A549 (cell line): ENCODE results near the gene ZNF280C. TPM values are rescaled to one million over a fixed set of nuclear protein-coding genes. Genes with fewer than 3 reads are reported as not detected.

Experiments used
- ATAC-seq, 2 experiments: fragments of 200-7000 bp in 1 of 2; fragments of >200 bp in 1 of 2; cut with Nextera tagmentation in 1 of 2; cut with Tn5 transposase in 1 of 2; 3 replicates each; pipeline versions ENCODE4 v1.8.0 to v1.9.1; 2018 to 2020; ENCODE audit warnings: mild to moderate bottlenecking in 1 of 2, moderate library complexity in 1 of 2
- CTCF ChIA-PET: fragments of 300-600 bp; sonication (Branson Sonifier 250); formaldehyde crosslinking; extraction: SDS; loops from one replicate; lab custom pipeline; 2021; ENCODE audit warnings: antibody characterized with exemption, inconsistent platforms; lab: Yijun Ruan, JAX
- POLR2A ChIA-PET: fragments of 350-600 bp; formaldehyde crosslinking; extraction: SDS; loops from one replicate; lab custom pipeline; 2021; ENCODE audit warnings: antibody characterized with exemption, inconsistent platforms; lab: Yijun Ruan, JAX
- DNase-seq, 2 experiments: peaks; one replicate each; pipeline versions ENCODE4 v3.0.0 to v3.0.0-alpha.2; 2011 to 2016; ENCODE audit warnings: low read depth in 1 of 2, low spot score in 1 of 2
- FAIRE-seq: peaks from 2 replicates; lab custom pipeline; 2011; peaks lifted over from hg19 to GRCh38; lab: Jason Lieb, UNC
- H3K27ac ChIP-seq, 2 experiments: fragments of >200 bp; sonication (Bioruptor Twin); formaldehyde crosslinking; 3 replicates each; pipeline ENCODE4 v1.5.1; 2016 to 2017
- H3K4me1 ChIP-seq: fragments of >200 bp; sonication (Bioruptor Twin); formaldehyde crosslinking; 3 replicates; pipeline ENCODE4 v1.6.1; 2016
- H3K4me2 ChIP-seq: fragments of >200 bp; sonication (Bioruptor Twin); formaldehyde crosslinking; 3 replicates; pipeline ENCODE4 v1.6.1; 2016
- H3K4me3 ChIP-seq: fragments of >200 bp; sonication (Bioruptor Twin); formaldehyde crosslinking; 3 replicates; pipeline ENCODE4 v1.5.1; 2016
- H3K9me3 ChIP-seq: fragments of >200 bp; sonication (Bioruptor Twin); formaldehyde crosslinking; 3 replicates; pipeline ENCODE4 v1.6.1; 2016
- ATOH8 ChIP-seq: fragments of 250-450 bp; sonication (Bioruptor Pico); IDR thresholded peaks from 2 replicates; pipeline ENCODE4 v1.5.0; 2020; ENCODE audit warnings: low read depth, mild to moderate bottlenecking, moderate library complexity
- CBX2 ChIP-seq: fragments of 200-600 bp; sonication (generic); IDR thresholded peaks from 2 replicates; pipeline ENCODE4 v1.6.1; 2016; ENCODE audit warnings: low read depth, mild to moderate bottlenecking, borderline replicate concordance
- CBX8 ChIP-seq: fragments of 200-600 bp; sonication (generic); IDR thresholded peaks from 2 replicates; pipeline ENCODE4 v1.6.1; 2016
- CEBPB ChIP-seq, 2 experiments: fragments of >200 bp in 1 of 2; sonication (Bioruptor Twin) in 1 of 2; formaldehyde crosslinking in 1 of 2; IDR thresholded peaks; 2 replicates each; pipeline ENCODE4 v1.6.1; 2012 to 2016
- CHD2 ChIP-seq: fragments of 150-350 bp; IDR thresholded peaks from 2 replicates; pipeline ENCODE4 v1.6.1; 2014; ENCODE audit warnings: low read length; ENCODE audit not compliant: partially characterized antibody
- EHMT2 ChIP-seq: fragments of 200-600 bp; sonication (generic); IDR thresholded peaks from 2 replicates; pipeline ENCODE4 v1.6.1; 2016; ENCODE audit warnings: antibody characterized with exemption, low read depth, mild to moderate bottlenecking, moderate library complexity
- ELK1 ChIP-seq: fragments of 150-350 bp; IDR thresholded peaks from 2 replicates; pipeline ENCODE4 v1.6.1; 2014; ENCODE audit warnings: low read depth, mild to moderate bottlenecking, low read length
- ESRRA ChIP-seq: fragments of 150-350 bp; IDR thresholded peaks from 2 replicates; pipeline ENCODE4 v1.6.1; 2014; ENCODE audit warnings: mild to moderate bottlenecking, low read length, borderline replicate concordance
- FOSB ChIP-seq: fragments of 250-450 bp; sonication (Bioruptor Pico); IDR thresholded peaks from 2 replicates; pipeline ENCODE4 v1.5.0; 2020; ENCODE audit warnings: mild to moderate bottlenecking, moderate library complexity
- FOSL2 ChIP-seq, 2 experiments: fragments of 450-650 bp in 1 of 2; fragments of >200 bp in 1 of 2; sonication (Bioruptor Twin) in 1 of 2; formaldehyde crosslinking; IDR thresholded peaks; 2 replicates each; pipeline versions ENCODE4 v1.5.0 to v1.6.1; 2016 to 2020; ENCODE audit warnings: mild to moderate bottlenecking in 1 of 2, moderate library complexity in 1 of 2
- GATA3 ChIP-seq: IDR thresholded peaks from 2 replicates; pipeline ENCODE4 v1.6.1; 2012; ENCODE audit warnings: borderline replicate concordance
- HDAC2 ChIP-seq: fragments of 200-600 bp; sonication (generic); IDR thresholded peaks from 2 replicates; pipeline ENCODE4 v1.6.1; 2016
- HOXA7 ChIP-seq: fragments of 250-450 bp; sonication (Bioruptor Pico); IDR thresholded peaks from 2 replicates; pipeline ENCODE4 v1.5.0; 2020; ENCODE audit warnings: mild to moderate bottlenecking, moderate library complexity
- HOXB13 ChIP-seq: fragments of 250-450 bp; sonication (Bioruptor Pico); IDR thresholded peaks from 2 replicates; pipeline ENCODE4 v1.5.0; 2020; ENCODE audit warnings: low read depth, mild to moderate bottlenecking, moderate library complexity
- HOXB5 ChIP-seq: fragments of 250-450 bp; sonication (Bioruptor Pico); IDR thresholded peaks from 2 replicates; pipeline ENCODE4 v1.5.0; 2020; ENCODE audit warnings: mild to moderate bottlenecking, moderate library complexity
- JUN ChIP-seq, 2 experiments: fragments of >200 bp; sonication (Bioruptor Twin); formaldehyde crosslinking; IDR thresholded peaks; 2 replicates in 1 of 2; 3 replicates in 1 of 2; pipeline ENCODE4 v1.6.1; 2016 to 2017
- MAX ChIP-seq: IDR thresholded peaks from 2 replicates; pipeline ENCODE4 v1.6.1; 2012
- MYC ChIP-seq: IDR thresholded peaks from 2 replicates; pipeline ENCODE4 v1.6.1; 2012; ENCODE audit warnings: mild to moderate bottlenecking, inconsistent platforms, low read length, improper control_type of control experiment, borderline replicate concordance
- PBX3 ChIP-seq: IDR thresholded peaks from 2 replicates; pipeline ENCODE4 v1.6.1; 2012
- PHF8 ChIP-seq: fragments of 200-600 bp; sonication (generic); IDR thresholded peaks from 2 replicates; pipeline ENCODE4 v1.6.1; 2016; ENCODE audit warnings: low read depth, mild to moderate bottlenecking, antibody characterized with exemption, moderate library complexity, borderline replicate concordance
- RAD21 ChIP-seq, 2 experiments: fragments of >200 bp in 1 of 2; sonication (Bioruptor Twin) in 1 of 2; formaldehyde crosslinking in 1 of 2; IDR thresholded peaks in 1 of 2; conservative IDR thresholded peaks in 1 of 2; 2 replicates in 1 of 2; 3 replicates in 1 of 2; pipeline ENCODE4 v1.6.1; 2012 to 2018; ENCODE audit warnings: inconsistent platforms in 1 of 2
- RARB ChIP-seq: fragments of 250-450 bp; sonication (Bioruptor Pico); IDR thresholded peaks from 2 replicates; pipeline ENCODE4 v1.8.0; 2021; ENCODE audit warnings: mild to moderate bottlenecking, moderate library complexity
- RFX5 ChIP-seq: fragments of 450-650 bp; IDR thresholded peaks from 2 replicates; pipeline ENCODE4 v1.7.1; 2014; ENCODE audit warnings: antibody characterized with exemption, mild to moderate bottlenecking, moderate library complexity
- RNF2 ChIP-seq: fragments of 200-600 bp; sonication (generic); IDR thresholded peaks from 2 replicates; pipeline ENCODE4 v1.6.1; 2016; ENCODE audit warnings: low read depth, mild to moderate bottlenecking, antibody characterized with exemption, moderate library complexity, borderline replicate concordance
- SREBF2 ChIP-seq: fragments of 450-650 bp; IDR thresholded peaks from 2 replicates; pipeline ENCODE4 v1.6.1; 2014; ENCODE audit warnings: mild to moderate bottlenecking, moderate library complexity
- USF2 ChIP-seq: fragments of 450-650 bp; IDR thresholded peaks from 2 replicates; pipeline ENCODE4 v1.6.1; 2014; ENCODE audit warnings: antibody characterized with exemption
- WGBS: methylation state at CpG from one replicate; pipeline ENCODE4 v1.1.6; 2017; ENCODE audit errors: missing lambda C conversion rate; 5-methylcytosine and 5-hydroxymethylcytosine counted together
- polyA plus RNA-seq, 4 experiments: library from polyadenylated mRNA; depleted of rRNA in 3 of 4; stranded (reverse); fragments of >200 nt; fragmentation: RNase III in 1 of 4; extraction: RNeasy Plus Mini Kit Qiagen cat#74134 plus additional on column Dnase treatment in 1 of 4; gene quantifications; 2 replicates in 3 of 4; 3 replicates in 1 of 4; pipeline ENCODE4 v1.2.3, GENCODE V29; 2011 to 2017

The ZNF280C gene
- polyA plus RNA-seq, 2 of the 4 experiments (the other 2 are of a cell fraction) = 3.9 to 18.8 TPM

GRCh38 chrX:130246084-130246483, 22.6 kb downstream of the ZNF280C start:
- Histone ChIP-seq H3K4me2 (no peak overlapping the region), H3K4me1 (no peaks in the 10 kb centered on the region), H3K9me3 (no peaks in the 10 kb centered on the region), H3K4me3 (no peak overlapping the region), H3K27ac (no peak overlapping the region)
- ATAC-seq (no peak), DNase-seq (no peak), FAIRE-seq (no peak)
- ChIA-PET CTCF (no interaction called here), POLR2A (no interaction called here)
- 94% methylated on average over 2 of the region's 2 CpGs for WGBS
- TF ChIP-seq PHF8 (no peak), RNF2 (no peak), USF2 (no peak), CHD2 (no peak), SREBF2 (no peak), HDAC2 (no peak), ELK1 (no peak), CBX2 (no peak)

- H3K4me1 ChIP-seq = no peaks in the 10 kb centered on the region
- DNase-seq (no peak), ATAC-seq (no peak), FAIRE-seq (peak; percentile 63)
- ChIA-PET CTCF (no interaction called here), POLR2A (no interaction called here)
- TF ChIP-seq CEBPB (IDR thresholded peaks at IDR 0.05) (no peak), FOSL2 (IDR thresholded peaks at IDR 0.05) (no peak), FOSL2 (CRISPR knock-in tag; IDR thresholded peaks at IDR 0.05) (no peak), HOXA7 (CRISPR knock-in tag) (no peak), MAX (no peak), ESRRA (no peak), PBX3 (no peak), FOSB (CRISPR knock-in tag) (no peak), HOXB13 (CRISPR knock-in tag) (no peak), PHF8 (no peak), MYC (no peak), CBX8 (no peak), EHMT2 (no peak), RNF2 (no peak), RAD21 (conservative IDR thresholded peaks at IDR 0.05 in 1 of 2, IDR thresholded peaks at IDR 0.05 in 1 of 2) (no peak), RFX5 (no peak), RARB (CRISPR knock-in tag) (no peak), JUN (IDR thresholded peaks at IDR 0.05) (no peak), HOXB5 (CRISPR knock-in tag) (no peak), GATA3 (no peak), ATOH8 (no peak)
- H3K4me3 ChIP-seq = no peak overlapping the region
- no peak overlapping the region for H3K4me2 ChIP-seq
- no peak overlapping the region for H3K27ac ChIP-seq
- H3K9me3 ChIP-seq = no peaks in the 10 kb centered on the region
Measured at GRCh38 chrX:130245441-130245840, 23.3 kb downstream of the ZNF280C start.
